HG03442 (cell line): ENCODE results near the gene ELOF1.
"Not testable (repeated sequence)": the region's sequence is repeated elsewhere in the genome, so short reads cannot be mapped to it uniquely, and the experiment has no call there.

Source experiments
- ATAC-seq: cut with Tn5 transposase; IDR thresholded peaks from one replicate; pipeline ENCODE4 v1.9.1; 2021; ENCODE audit warnings: mild to moderate bottlenecking, moderate library complexity; ENCODE audit not compliant: unreplicated experiment

Gene ELOF1

DNA sequence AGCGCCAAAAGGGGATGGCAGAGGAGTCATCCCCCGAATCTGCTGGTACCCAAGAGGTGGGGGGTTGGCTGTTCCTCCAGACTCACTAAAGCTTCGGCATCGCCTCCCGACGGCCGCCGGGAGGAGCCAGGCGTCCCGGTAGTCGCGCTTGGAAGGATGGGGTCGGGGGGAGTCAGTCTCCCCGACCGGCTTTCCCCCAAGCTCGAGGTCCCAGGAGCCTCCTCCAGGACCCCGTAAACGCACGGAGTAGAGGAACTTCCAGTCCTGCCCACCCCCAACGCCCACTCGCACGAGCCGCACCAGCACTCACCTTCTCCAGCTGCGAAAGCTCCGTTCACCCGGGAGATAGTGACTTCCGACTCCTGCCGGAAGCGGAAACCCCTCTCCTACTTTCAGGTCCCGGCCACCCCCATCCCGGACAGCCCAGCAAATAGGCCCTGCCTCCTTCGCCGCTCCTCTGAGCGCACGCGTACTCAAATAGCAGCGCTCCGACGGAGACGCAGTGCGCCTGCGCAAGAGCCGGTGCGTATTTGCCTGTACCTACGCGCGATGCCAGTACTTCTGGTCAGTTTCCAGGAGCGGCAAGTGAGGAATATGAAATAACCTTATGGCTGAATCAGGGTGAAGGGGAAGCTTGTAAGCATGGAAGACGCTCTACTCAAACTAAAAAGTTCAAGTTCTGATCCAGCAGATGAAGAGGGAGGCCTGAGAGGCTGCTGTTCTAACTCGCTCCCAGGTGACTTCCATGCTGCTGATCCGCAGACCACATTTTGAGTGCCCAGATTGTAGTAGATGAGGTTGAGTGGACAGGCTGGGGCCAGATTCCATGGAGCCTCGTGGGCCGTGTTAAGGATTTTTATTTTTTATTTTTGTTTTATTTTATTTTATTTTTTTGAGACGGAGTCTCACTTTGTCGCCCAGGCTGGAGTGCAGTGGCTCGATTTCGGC, at the start of gene ELOF1:
TSS of gene ELOF1 (minus strand) at position 350 of the 948 bp plus-strand sequence. CDS start 4,883 bp downstream, outside the sequence.
- ATAC-seq, result peak; percentile 73

GRCh38 chr19:11606484-11606883, 47.5 kb upstream of the ELOF1 start:
- ATAC-seq, result no peak

- ATAC-seq, result not testable (repeated sequence)
These were observed 40.7 kb upstream of the ELOF1 start for GRCh38 chr19:11599704-11600103.

GRCh38 chr19:11598746-11599145, 39.7 kb upstream of the ELOF1 start:
- ATAC-seq, result no peak

GRCh38 chr19:11598103-11598483, 39.1 kb upstream of the ELOF1 start:
- ATAC-seq, result no peak

DNA sequence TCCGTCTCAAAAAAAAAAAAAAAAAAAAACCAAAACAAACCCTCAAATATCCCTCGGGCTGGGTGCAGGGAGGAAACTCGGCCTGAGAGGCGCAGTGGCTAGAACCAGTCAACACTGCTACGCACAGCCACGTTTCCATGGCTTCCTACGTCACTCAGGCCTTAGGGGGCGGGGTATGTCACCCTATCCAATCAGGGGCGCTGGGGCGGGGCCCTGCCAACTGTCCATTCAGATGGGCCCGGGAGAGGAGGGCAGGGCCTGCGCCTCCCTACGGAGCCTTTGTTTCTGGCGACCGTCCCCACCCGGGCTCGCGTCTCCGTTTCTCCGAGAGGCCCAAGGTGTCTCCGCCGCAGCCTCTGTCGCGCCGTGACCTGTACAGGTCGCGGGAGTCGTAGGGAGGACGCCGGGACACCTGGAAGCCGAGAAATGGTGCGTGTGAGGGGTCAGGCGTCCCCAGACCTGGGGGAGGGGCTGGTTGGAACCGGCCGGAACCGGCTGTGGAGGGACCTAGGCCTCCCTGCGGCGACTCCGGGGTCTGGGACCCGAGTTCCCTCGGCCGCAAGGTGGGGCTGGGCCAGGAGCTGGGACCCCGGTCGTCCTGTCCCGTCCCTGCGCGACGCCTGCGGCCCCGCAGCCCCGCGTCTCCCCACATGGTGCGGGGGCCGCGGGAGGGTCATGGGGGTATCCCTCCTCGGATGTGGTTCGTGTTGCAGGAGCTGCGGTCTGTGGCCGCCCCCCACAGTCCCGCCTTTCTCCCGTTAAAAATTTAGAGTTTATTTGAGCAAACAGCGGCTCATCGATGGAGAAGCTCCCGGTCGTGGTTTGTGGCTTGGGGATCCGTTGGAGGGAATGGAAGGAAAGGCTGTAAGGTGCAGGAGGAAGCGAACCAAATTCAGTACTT, 38.4 kb upstream of the ELOF1 start, which contains the start of gene ZNF627:
TSS of gene ZNF627 (plus strand) at position 282 of the 901 bp plus-strand sequence. CDS start at position 427, 145 bp downstream.
- ATAC-seq, result peak; percentile 97

DNA sequence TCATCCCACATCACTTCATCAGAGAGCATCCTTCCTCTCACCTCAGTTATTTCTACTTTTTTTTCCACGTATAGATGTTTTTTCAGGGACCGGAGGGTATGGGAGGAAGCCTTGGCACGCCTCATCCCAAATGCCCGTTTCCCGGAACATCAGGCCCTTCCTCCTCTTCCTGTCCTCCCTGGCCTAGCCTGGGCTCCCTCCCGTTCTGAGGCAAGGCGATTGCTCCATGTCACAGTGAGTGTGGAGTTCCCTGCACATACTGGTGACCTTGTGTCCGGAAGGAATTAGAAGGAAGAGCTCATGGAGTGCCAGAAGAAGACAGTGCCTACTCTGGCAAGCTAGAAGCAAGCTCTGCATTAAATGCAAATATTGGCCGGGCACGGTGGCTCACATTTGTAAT, 37.1 kb upstream of the ELOF1 start:
- no peak for ATAC-seq

DNA sequence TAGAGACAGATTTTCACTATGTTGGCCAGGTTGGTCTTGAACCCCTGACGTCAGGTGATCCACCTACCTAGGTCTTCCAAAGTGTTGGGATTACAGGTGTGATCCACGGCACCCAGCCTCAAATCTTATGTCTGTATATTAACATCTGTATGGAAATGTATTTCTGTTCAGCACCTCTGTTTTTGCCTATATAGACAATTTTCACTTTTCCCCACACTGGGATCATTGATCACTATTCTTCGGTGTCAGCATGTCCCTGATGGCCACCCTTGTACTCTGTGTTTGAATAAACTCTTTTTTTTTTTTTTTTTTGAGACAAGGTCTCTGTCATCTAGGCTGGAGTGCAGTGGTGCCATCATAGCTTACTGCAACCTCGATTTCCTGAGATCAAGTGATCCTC, 35.1 kb upstream of the ELOF1 start:
- ATAC-seq, result no peak

- no peak for ATAC-seq
These were observed 29.1 kb upstream of the ELOF1 start for GRCh38 chr19:11587975-11588631.

GRCh38 chr19:11587302-11587974, 28.4 kb upstream of the ELOF1 start:
- peak; percentile 39 for ATAC-seq

- ATAC-seq, result no peak
These were observed 27.3 kb upstream of the ELOF1 start for GRCh38 chr19:11586331-11586730.

GRCh38 chr19:11581740-11582139, 22.7 kb upstream of the ELOF1 start:
- no peak for ATAC-seq

- ATAC-seq, result no peak
These were observed 21.1 kb upstream of the ELOF1 start for GRCh38 chr19:11580116-11580515.

DNA sequence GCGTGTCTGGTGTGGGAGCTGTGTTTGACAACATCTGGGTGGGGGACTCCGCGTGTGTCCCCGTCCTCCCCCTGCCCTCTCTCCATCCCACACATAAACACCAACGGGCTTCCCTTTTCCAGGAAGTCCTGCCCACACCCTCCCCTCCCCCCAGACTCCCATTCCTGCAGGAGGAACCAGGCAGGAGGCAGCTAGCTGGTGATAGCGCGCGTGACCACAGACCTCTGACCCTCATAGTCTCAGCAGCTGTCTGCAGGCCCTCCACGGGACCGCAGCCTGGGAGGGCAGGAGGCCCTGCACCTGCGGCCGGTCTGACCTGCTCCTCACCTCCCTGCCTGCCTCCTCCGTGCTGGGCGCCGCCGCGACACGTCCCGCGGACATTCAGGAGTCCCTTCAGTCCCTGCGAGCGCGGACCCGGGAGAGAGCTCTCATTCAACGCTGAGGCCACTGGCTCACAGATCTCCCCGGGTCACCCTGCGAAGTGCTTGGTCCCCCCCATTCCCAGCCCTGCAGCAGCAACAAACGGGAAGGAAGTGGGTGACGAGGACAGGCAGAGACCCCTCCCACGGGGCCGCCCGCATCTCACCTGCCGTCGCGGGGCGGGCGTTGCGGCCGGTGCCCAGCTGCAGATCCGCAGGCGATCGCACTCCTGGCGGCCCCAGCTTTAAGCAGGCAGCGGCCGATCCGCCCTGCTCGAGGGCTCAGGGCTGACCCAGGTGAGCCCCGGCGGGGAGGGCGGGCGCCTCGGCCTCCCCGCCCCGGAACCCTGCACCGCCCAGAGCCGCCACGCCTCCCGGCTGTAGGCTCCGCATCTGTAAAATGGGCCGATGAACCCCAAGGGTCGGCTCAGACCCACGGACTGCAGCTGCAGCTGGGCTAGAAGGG, 19.5 kb upstream of the ELOF1 start:
- no peak for ATAC-seq

DNA sequence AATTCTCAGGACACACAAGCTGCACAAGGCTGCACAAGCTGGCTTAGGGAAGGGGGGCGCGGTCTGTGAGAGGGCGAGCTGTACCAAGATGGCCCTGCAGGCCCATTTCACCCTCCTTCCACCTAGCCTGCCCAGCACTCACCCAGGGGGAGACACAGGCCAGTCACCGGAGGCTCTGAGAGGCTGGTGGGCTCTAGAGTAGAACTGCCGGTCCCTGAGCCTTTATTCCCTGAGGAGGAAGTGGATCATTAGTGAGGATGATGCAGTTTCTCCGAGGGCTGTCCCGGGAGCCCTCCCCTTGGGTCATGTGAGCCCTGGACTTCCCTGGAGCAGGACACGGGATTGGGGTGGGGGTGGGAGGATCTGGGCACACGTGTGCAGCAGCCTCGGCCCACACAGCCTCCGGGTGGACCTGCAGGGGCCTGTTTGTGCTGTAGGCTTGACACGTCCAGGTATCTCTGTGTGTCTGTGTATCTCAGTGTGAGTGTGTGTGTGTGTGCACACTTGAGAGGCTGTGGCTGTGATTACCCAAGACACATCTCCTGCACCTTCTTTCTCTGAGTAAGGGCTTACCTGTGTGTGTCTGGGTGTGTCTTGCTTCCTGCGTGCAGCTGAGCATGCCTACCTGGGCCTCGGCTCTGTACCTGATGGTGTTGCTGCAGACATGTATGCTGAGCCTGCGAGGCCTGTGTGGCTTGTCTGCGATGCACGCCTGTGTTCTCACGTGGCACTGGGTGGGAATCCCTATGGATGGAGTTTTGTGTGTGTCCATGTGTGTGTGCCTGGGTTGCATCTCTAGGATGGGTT, 18.6 kb upstream of the ELOF1 start, which contains the start of gene ACP5:
TSS of gene ACP5 (minus strand) at position 195 of the 807 bp plus-strand sequence. CDS start 328 bp downstream, outside the sequence.
- ATAC-seq, result no peak

GRCh38 chr19:11576227-11576626, 17.2 kb upstream of the ELOF1 start:
- ATAC-seq, result no peak

DNA sequence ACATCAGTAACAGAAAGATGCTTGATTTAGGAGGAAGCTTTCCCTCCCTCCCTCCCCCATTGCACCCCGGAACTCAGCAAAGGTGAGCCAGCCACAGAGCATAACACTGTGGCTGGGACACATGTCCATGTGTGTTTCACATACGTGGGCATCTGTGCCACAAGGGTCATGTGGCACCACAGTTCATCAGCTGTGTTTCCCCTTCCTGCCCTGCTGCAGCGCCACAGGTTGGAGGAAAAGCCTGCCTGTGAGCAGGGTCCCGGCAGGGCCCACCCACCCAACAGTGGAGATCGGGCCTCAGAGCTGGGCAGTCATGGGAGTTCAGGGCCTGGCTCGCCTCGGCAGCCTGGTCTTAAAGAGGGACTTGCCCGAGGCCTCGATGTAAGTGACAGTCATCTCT, 15.7 kb upstream of the ELOF1 start:
- no peak for ATAC-seq

DNA sequence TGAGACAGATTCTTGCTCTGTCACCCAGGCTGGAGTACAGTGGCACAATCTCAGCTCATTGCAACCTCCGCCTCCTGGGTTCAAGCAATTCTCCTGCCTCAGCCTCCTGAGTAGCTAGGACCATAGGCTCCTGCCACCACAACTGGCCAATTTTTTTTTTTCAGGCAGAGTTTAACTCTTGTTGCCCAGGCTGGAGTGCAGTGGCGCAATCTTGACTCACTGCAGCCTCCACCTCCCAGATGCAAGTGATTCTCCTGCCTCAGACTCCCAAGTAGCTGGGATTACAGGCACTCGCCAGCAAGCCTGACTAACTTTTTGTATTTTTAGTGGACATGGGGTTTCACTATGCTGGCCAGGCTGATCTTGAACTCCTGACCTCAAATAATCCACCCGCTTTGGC, 14.7 kb upstream of the ELOF1 start:
- ATAC-seq, result not testable (repeated sequence)
